Measurements from ENCODE around the gene RCHY1.
"Not testable (repeated sequence)": the region's sequence is repeated elsewhere in the genome, so short reads cannot be mapped to it uniquely, and the experiment has no call there.

RCHY1 gene

GRCh38 chr4:75514949-75515612, 878 bp upstream of the RCHY1 start:
- ATAC-seq, result no peak

- no peak for ATAC-seq
Measured at GRCh38 chr4:75513526-75514130, 575 bp downstream of the RCHY1 start.

GRCh38 chr4:75512386-75513211, 1.6 kb downstream of the RCHY1 start:
- no peak for ATAC-seq

GRCh38 chr4:75511841-75512240, 2.4 kb downstream of the RCHY1 start:
- ATAC-seq, result no peak

- ATAC-seq, result not testable (repeated sequence)
Measured at GRCh38 chr4:75509592-75509991, 4.6 kb downstream of the RCHY1 start.

- ATAC-seq, result no peak
Measured at GRCh38 chr4:75505630-75506029, 8.6 kb downstream of the RCHY1 start.

- no peak for ATAC-seq
Measured at GRCh38 chr4:75502671-75503070, 11.5 kb downstream of the RCHY1 start.

- no peak for ATAC-seq
Measured at GRCh38 chr4:75499900-75500299, 14.3 kb downstream of the RCHY1 start.

- ATAC-seq, result no peak
Measured at GRCh38 chr4:75498041-75498440, 16.2 kb downstream of the RCHY1 start.

GRCh38 chr4:75497133-75497532, 17.1 kb downstream of the RCHY1 start:
- no peak for ATAC-seq

- ATAC-seq, result no peak
Measured at GRCh38 chr4:75496406-75496805, 17.8 kb downstream of the RCHY1 start.

- no peak for ATAC-seq
Measured at GRCh38 chr4:75495476-75495875, 18.7 kb downstream of the RCHY1 start.

- no peak for ATAC-seq
Measured at GRCh38 chr4:75494563-75494962, 19.6 kb downstream of the RCHY1 start.

GRCh38 chr4:75490155-75490554, 24.0 kb downstream of the RCHY1 start:
- no peak for ATAC-seq

- ATAC-seq, result no peak
Measured at GRCh38 chr4:75484190-75484589, 30.0 kb downstream of the RCHY1 start.

- no peak for ATAC-seq
Measured at GRCh38 chr4:75477201-75477600, 37.0 kb downstream of the RCHY1 start.

- no peak for ATAC-seq
Measured at GRCh38 chr4:75470738-75471137, 43.5 kb downstream of the RCHY1 start.

GRCh38 chr4:75469896-75470295, 44.3 kb downstream of the RCHY1 start:
- ATAC-seq, result no peak

GRCh38 chr4:75457365-75457764, 56.8 kb downstream of the RCHY1 start:
- no peak for ATAC-seq

- no peak for ATAC-seq
Measured at GRCh38 chr4:75434105-75434504, 80.1 kb downstream of the RCHY1 start.

GRCh38 chr4:75432683-75433082, 81.5 kb downstream of the RCHY1 start:
- ATAC-seq, result no peak

- ATAC-seq, result no peak
Measured at GRCh38 chr4:75429208-75429607, 85.0 kb downstream of the RCHY1 start.
